Neural cell (in vitro differentiated cells): ENCODE data around the gene MAMLD1. TPM values are rescaled to one million over a fixed set of nuclear protein-coding genes. Genes with fewer than 3 reads are reported as not detected.

Experiments used
- H2AFZ ChIP-seq: fragments of 200-600, 300-800 bp; sonication (generic), shearing (Covaris generic); 2 replicates; pipeline ENCODE4 v1.6.0; 2014; ENCODE audit warnings: low read depth, mild to moderate bottlenecking, antibody characterized with exemption, low read length, moderate library complexity
- H3F3A ChIP-seq: fragments of 200-600 bp; shearing (Covaris generic); 2 replicates; pipeline ENCODE4 v1.6.1; 2016; ENCODE audit warnings: mild to moderate bottlenecking, moderate library complexity, mixed read lengths, antibody characterized with exemption, low read length; ENCODE audit not compliant: insufficient read depth, poor library complexity, severe bottlenecking
- H3K27ac ChIP-seq: fragments of 200-600, 300-800 bp; sonication (generic), shearing (Covaris generic); 2 replicates; pipeline ENCODE4 v1.5.1; 2014; ENCODE audit warnings: mild to moderate bottlenecking, low read length, moderate library complexity
- H3K27me3 ChIP-seq: fragments of 300-800, 200-600 bp; sonication (generic), shearing (Covaris generic); 2 replicates; pipeline ENCODE4 v1.6.0; 2014; ENCODE audit warnings: mild to moderate bottlenecking, low read depth, low read length, moderate library complexity; ENCODE audit not compliant: insufficient read depth
- H3K36me3 ChIP-seq: fragments of 300-800, 200-600 bp; sonication (generic), shearing (Covaris generic); 2 replicates; pipeline ENCODE4 v1.5.1; 2014; ENCODE audit warnings: mild to moderate bottlenecking, antibody characterized with exemption, low read length, moderate library complexity; ENCODE audit not compliant: insufficient read depth
- H3K4me2 ChIP-seq: fragments of 300-800, 200-600 bp; sonication (generic), shearing (Covaris generic); 2 replicates; pipeline ENCODE4 v1.6.0; 2014; ENCODE audit warnings: mild to moderate bottlenecking, low read length
- H3K4me3 ChIP-seq: fragments of 300-800, 200-600 bp; sonication (generic), shearing (Covaris generic); 2 replicates; pipeline ENCODE4 v1.5.1; 2014; ENCODE audit warnings: mild to moderate bottlenecking, low read length, moderate library complexity
- H3K79me2 ChIP-seq: fragments of 200-600 bp; shearing (Covaris generic); replicated peaks from 2 replicates; pipeline ENCODE4 v1.6.0; 2014; ENCODE audit warnings: mild to moderate bottlenecking, low read length, moderate library complexity; ENCODE audit not compliant: insufficient read depth
- H3K9ac ChIP-seq: fragments of 300-800, 200-600 bp; sonication (generic), shearing (Covaris generic); 2 replicates; pipeline ENCODE4 v1.6.1; 2016; ENCODE audit warnings: mild to moderate bottlenecking, low read length, mixed read lengths
- H3K9me2 ChIP-seq: fragments of 200-600 bp; shearing (Covaris generic); 2 replicates; pipeline ENCODE4 v1.6.1; 2016; ENCODE audit warnings: mild to moderate bottlenecking, low read length, mixed read lengths; ENCODE audit not compliant: insufficient read depth
- H3K9me3 ChIP-seq: fragments of 200-600, 300-800 bp; sonication (generic), shearing (Covaris generic); 2 replicates; pipeline ENCODE4 v1.6.1; 2016; ENCODE audit warnings: mild to moderate bottlenecking, mixed run types, low read length, moderate library complexity, mixed read lengths
- H4K20me1 ChIP-seq: fragments of 200-600 bp; shearing (Covaris generic); 2 replicates; pipeline ENCODE4 v1.6.1; 2016; ENCODE audit warnings: mild to moderate bottlenecking, mixed run types; ENCODE audit not compliant: insufficient read depth
- CTCF ChIP-seq: fragments of 450-650 bp; IDR thresholded peaks from 2 replicates; pipeline ENCODE4 v1.5.1; 2014; ENCODE audit warnings: antibody characterized with exemption, mild to moderate bottlenecking, moderate library complexity; ENCODE audit not compliant: poor library complexity, severe bottlenecking
- EP300 ChIP-seq: fragments of 450-650 bp; conservative IDR thresholded peaks from 2 replicates; pipeline ENCODE4 v1.6.1; 2014; ENCODE audit warnings: antibody characterized with exemption, mild to moderate bottlenecking, moderate library complexity; ENCODE audit not compliant: poor library complexity, severe bottlenecking
- EZH2 ChIP-seq: fragments of 200-600, 300-800 bp; shearing (Covaris generic), sonication (generic); IDR thresholded peaks from 2 replicates; pipeline ENCODE4 v1.6.1; 2014; ENCODE audit warnings: antibody characterized with exemption, low read length, borderline replicate concordance, mild to moderate bottlenecking; ENCODE audit not compliant: insufficient read depth, poor library complexity, severe bottlenecking
- MXI1 ChIP-seq: fragments of 450-650 bp; conservative IDR thresholded peaks from 2 replicates; pipeline ENCODE4 v1.6.1; 2014; ENCODE audit warnings: antibody characterized with exemption, mild to moderate bottlenecking; ENCODE audit not compliant: poor library complexity, severe bottlenecking
- POLR2AphosphoS5 ChIP-seq: IDR thresholded peaks from 2 replicates; pipeline ENCODE4 v1.6.1; 2012
- RAD21 ChIP-seq: fragments of 450-650 bp; conservative IDR thresholded peaks from 2 replicates; pipeline ENCODE4 v1.6.1; 2014; ENCODE audit warnings: antibody characterized with exemption, mild to moderate bottlenecking, moderate library complexity
- REST ChIP-seq: IDR thresholded peaks from 2 replicates; pipeline ENCODE4 v1.6.1; 2012; ENCODE audit warnings: borderline replicate concordance
- SMC3 ChIP-seq: fragments of 450-650 bp; conservative IDR thresholded peaks from 2 replicates; pipeline ENCODE4 v1.6.1; 2014; ENCODE audit warnings: antibody characterized with exemption, mild to moderate bottlenecking, moderate library complexity; ENCODE audit not compliant: poor library complexity
- TAF1 ChIP-seq: IDR thresholded peaks from 2 replicates; pipeline ENCODE4 v1.6.1; 2012; ENCODE audit warnings: low read depth
- polyA plus RNA-seq: library from polyadenylated mRNA; depleted of rRNA; stranded (reverse); fragments of >200 nt; gene quantifications from 2 replicates; pipeline ENCODE4 v1.2.3, GENCODE V29; 2014

Gene MAMLD1
- polyA plus RNA-seq, 1 donor from 2014 or later = 1.4 TPM

GRCh38 chrX:150421816-150422215, 58.7 kb downstream of the MAMLD1 start:
- Histone ChIP-seq H3K9me3 (no peaks in the 10 kb centered on the region), H3K27ac (no peak overlapping the region), H3K27me3 (no peaks in the 10 kb centered on the region), H4K20me1 (no peaks in the 10 kb centered on the region), H2AFZ (no peak overlapping the region), H3K36me3 (no peaks in the 10 kb centered on the region), H3K4me3 (no peak overlapping the region), H3K4me2 (no peak overlapping the region), H3K9me2 (no peaks in the 10 kb centered on the region), H3K9ac (no peak overlapping the region), H3F3A (no peaks in the 10 kb centered on the region), H3K79me2 (no peaks in the 10 kb centered on the region)
- TF ChIP-seq TAF1 (no peak), EP300 (no peak), EZH2 (no peak), POLR2AphosphoS5 (no peak), REST (no peak), SMC3 (no peak), CTCF (no peak), RAD21 (no peak), MXI1 (no peak)

- Histone ChIP-seq H2AFZ (no peak overlapping the region), H3K4me3 (no peak overlapping the region), H3K36me3 (no peaks in the 10 kb centered on the region), H3K9ac (no peak overlapping the region), H4K20me1 (no peaks in the 10 kb centered on the region), H3K27ac (no peak overlapping the region), H3F3A (no peaks in the 10 kb centered on the region), H3K9me3 (no peaks in the 10 kb centered on the region), H3K9me2 (no peaks in the 10 kb centered on the region), H3K79me2 (no peaks in the 10 kb centered on the region), H3K27me3 (no peaks in the 10 kb centered on the region), H3K4me2 (no peak overlapping the region)
- TF ChIP-seq SMC3 = no peak
- TF ChIP-seq CTCF = no peak
- no peak for TF ChIP-seq RAD21
- no peak for TF ChIP-seq EP300
- no peak for TF ChIP-seq POLR2AphosphoS5
- no peak for TF ChIP-seq TAF1
- TF ChIP-seq EZH2 = no peak
- no peak for TF ChIP-seq MXI1
- TF ChIP-seq REST = no peak
These were observed 66.5 kb downstream of the MAMLD1 start for GRCh38 chrX:150429594-150429993.
